Activated naive CD8-positive, alpha-beta T cell (primary cell): Measurements from ENCODE around the gene VAV3.

ENCODE experiments used
- H3K27ac Mint-ChIP-seq: one replicate; pipeline ENCODE4 v1.8.0; 2021; ENCODE audit warnings: mixed read lengths
- H3K27me3 Mint-ChIP-seq: one replicate; pipeline ENCODE4 v1.8.0; 2021; ENCODE audit warnings: mixed read lengths
- H3K36me3 Mint-ChIP-seq: one replicate; pipeline ENCODE4 v1.8.0; 2021; ENCODE audit warnings: mixed read lengths
- H3K4me1 Mint-ChIP-seq: one replicate; pipeline ENCODE4 v1.8.0; 2021; ENCODE audit warnings: low read depth, mixed read lengths
- H3K4me3 Mint-ChIP-seq: one replicate; pipeline ENCODE4 v1.8.0; 2021; ENCODE audit warnings: mild to moderate bottlenecking, mixed read lengths
- H3K9me3 Mint-ChIP-seq: one replicate; pipeline ENCODE4 v1.8.0; 2021; ENCODE audit warnings: low read depth, mixed read lengths

VAV3 gene

GRCh38 chr1:107687849-107688753, 276.9 kb downstream of the VAV3 start:
- no peak overlapping the region for H3K27ac Mint-ChIP-seq
- peaks cover 4% of the 10 kb centered on the region for H3K36me3 Mint-ChIP-seq
- no peaks in the 10 kb centered on the region for H3K27me3 Mint-ChIP-seq
- H3K9me3 Mint-ChIP-seq, result no peaks in the 10 kb centered on the region
- H3K4me3 Mint-ChIP-seq, result no peak overlapping the region
- H3K4me1 Mint-ChIP-seq, result no peaks in the 10 kb centered on the region

- Mint-ChIP-seq H3K9me3 (no peaks in the 10 kb centered on the region), H3K4me1 (no peaks in the 10 kb centered on the region), H3K36me3 (peaks cover 2% of the 10 kb centered on the region), H3K4me3 (no peak overlapping the region), H3K27ac (no peak overlapping the region), H3K27me3 (no peaks in the 10 kb centered on the region)
Observed at GRCh38 chr1:107683683-107684082, 281.3 kb downstream of the VAV3 start.

GRCh38 chr1:107683191-107683657, 281.8 kb downstream of the VAV3 start:
- no peak overlapping the region for H3K27ac Mint-ChIP-seq
- H3K36me3 Mint-ChIP-seq, result peaks cover 2% of the 10 kb centered on the region
- H3K9me3 Mint-ChIP-seq, result no peaks in the 10 kb centered on the region
- H3K27me3 Mint-ChIP-seq, result no peaks in the 10 kb centered on the region
- no peak overlapping the region for H3K4me3 Mint-ChIP-seq
- H3K4me1 Mint-ChIP-seq, result no peaks in the 10 kb centered on the region

- Mint-ChIP-seq H3K27ac (no peak overlapping the region), H3K4me1 (no peaks in the 10 kb centered on the region), H3K36me3 (peaks cover 2% of the 10 kb centered on the region), H3K4me3 (no peak overlapping the region), H3K9me3 (no peaks in the 10 kb centered on the region), H3K27me3 (no peaks in the 10 kb centered on the region)
Observed at GRCh38 chr1:107682467-107682866, 282.5 kb downstream of the VAV3 start.

GRCh38 chr1:107681001-107681479, 283.9 kb downstream of the VAV3 start:
- H3K4me3 Mint-ChIP-seq, result no peak overlapping the region

GRCh38 chr1:107680579-107680985, 284.4 kb downstream of the VAV3 start:
- H3K4me3 Mint-ChIP-seq, result no peak overlapping the region
- no peaks in the 10 kb centered on the region for H3K27me3 Mint-ChIP-seq
- no peaks in the 10 kb centered on the region for H3K9me3 Mint-ChIP-seq
- no peak overlapping the region for H3K27ac Mint-ChIP-seq
- H3K4me1 Mint-ChIP-seq, result no peaks in the 10 kb centered on the region
- peaks cover 5% of the 10 kb centered on the region for H3K36me3 Mint-ChIP-seq

More at GRCh38 chr1:107681001-107681479, 283.9 kb downstream of the VAV3 start:
- Mint-ChIP-seq H3K9me3 (no peaks in the 10 kb centered on the region), H3K27me3 (no peaks in the 10 kb centered on the region), H3K36me3 (peaks cover 4% of the 10 kb centered on the region), H3K27ac (no peak overlapping the region), H3K4me1 (no peaks in the 10 kb centered on the region)

GRCh38 chr1:107679411-107679953, 285.5 kb downstream of the VAV3 start:
- Mint-ChIP-seq H3K9me3 (no peaks in the 10 kb centered on the region), H3K36me3 (peaks cover 12% of the 10 kb centered on the region), H3K4me3 (no peak overlapping the region), H3K27ac (no peak overlapping the region), H3K4me1 (no peaks in the 10 kb centered on the region), H3K27me3 (no peaks in the 10 kb centered on the region)

GRCh38 chr1:107678993-107679392, 286.0 kb downstream of the VAV3 start:
- Mint-ChIP-seq H3K27ac (no peak overlapping the region), H3K4me1 (no peaks in the 10 kb centered on the region), H3K36me3 (peaks cover 12% of the 10 kb centered on the region), H3K4me3 (no peak overlapping the region), H3K27me3 (no peaks in the 10 kb centered on the region), H3K9me3 (no peaks in the 10 kb centered on the region)

GRCh38 chr1:107677697-107678096, 287.3 kb downstream of the VAV3 start:
- no peaks in the 10 kb centered on the region for H3K9me3 Mint-ChIP-seq
- H3K4me1 Mint-ChIP-seq, result no peaks in the 10 kb centered on the region
- no peaks in the 10 kb centered on the region for H3K27me3 Mint-ChIP-seq
- peaks cover 14% of the 10 kb centered on the region for H3K36me3 Mint-ChIP-seq
- no peak overlapping the region for H3K27ac Mint-ChIP-seq
- H3K4me3 Mint-ChIP-seq, result no peak overlapping the region

- Mint-ChIP-seq H3K9me3 (no peaks in the 10 kb centered on the region), H3K4me3 (no peak overlapping the region), H3K36me3 (peaks cover 16% of the 10 kb centered on the region), H3K27me3 (no peaks in the 10 kb centered on the region), H3K4me1 (no peaks in the 10 kb centered on the region), H3K27ac (no peak overlapping the region)
Observed at GRCh38 chr1:107674486-107674885, 290.5 kb downstream of the VAV3 start.

- H3K27me3 Mint-ChIP-seq, result no peaks in the 10 kb centered on the region
- H3K4me1 Mint-ChIP-seq, result no peaks in the 10 kb centered on the region
- peaks cover 20% of the 10 kb centered on the region for H3K36me3 Mint-ChIP-seq
- no peak overlapping the region for H3K27ac Mint-ChIP-seq
- no peak overlapping the region for H3K4me3 Mint-ChIP-seq
- no peaks in the 10 kb centered on the region for H3K9me3 Mint-ChIP-seq
Observed at GRCh38 chr1:107673006-107673405, 292.0 kb downstream of the VAV3 start.

GRCh38 chr1:107670397-107671040, 294.5 kb downstream of the VAV3 start:
- H3K27me3 Mint-ChIP-seq, result no peaks in the 10 kb centered on the region
- no peaks in the 10 kb centered on the region for H3K9me3 Mint-ChIP-seq
- H3K36me3 Mint-ChIP-seq, result peaks cover 21% of the 10 kb centered on the region
- no peak overlapping the region for H3K27ac Mint-ChIP-seq
- H3K4me1 Mint-ChIP-seq, result no peaks in the 10 kb centered on the region
- no peak overlapping the region for H3K4me3 Mint-ChIP-seq

GRCh38 chr1:107669996-107670395, 295.0 kb downstream of the VAV3 start:
- Mint-ChIP-seq H3K4me1 (no peaks in the 10 kb centered on the region), H3K27ac (no peak overlapping the region), H3K36me3 (peaks cover 19% of the 10 kb centered on the region), H3K4me3 (no peak overlapping the region), H3K9me3 (no peaks in the 10 kb centered on the region), H3K27me3 (no peaks in the 10 kb centered on the region)

GRCh38 chr1:107668762-107669161, 296.2 kb downstream of the VAV3 start:
- Mint-ChIP-seq H3K27ac (no peak overlapping the region), H3K4me3 (no peak overlapping the region), H3K9me3 (no peaks in the 10 kb centered on the region), H3K36me3 (peaks cover 22% of the 10 kb centered on the region), H3K4me1 (no peaks in the 10 kb centered on the region), H3K27me3 (no peaks in the 10 kb centered on the region)

GRCh38 chr1:107666493-107666892, 298.5 kb downstream of the VAV3 start:
- no peaks in the 10 kb centered on the region for H3K4me1 Mint-ChIP-seq
- H3K27ac Mint-ChIP-seq, result no peak overlapping the region
- peaks cover 18% of the 10 kb centered on the region for H3K36me3 Mint-ChIP-seq
- H3K4me3 Mint-ChIP-seq, result no peak overlapping the region
- no peaks in the 10 kb centered on the region for H3K9me3 Mint-ChIP-seq
- H3K27me3 Mint-ChIP-seq, result no peaks in the 10 kb centered on the region
